Stimulated activated CD8-positive, alpha-beta memory T cell treated with anti-CD3 and anti-CD28 coated beads, Interleukin-12 subunit alpha, Interleukin-12 subunit beta, amount 100 ng/mL, for 1 hour (primary cell): ENCODE measurements around the gene MAGEB17.
"Not testable (repeated sequence)": the region's sequence is repeated elsewhere in the genome, so short reads cannot be mapped to it uniquely, and the experiment has no call there.

Experiments used
- DNase-seq: peaks from one replicate; pipeline ENCODE4 v3.0.0-alpha.2; 2020; ENCODE audit warnings: low read depth

Gene MAGEB17, protein sequence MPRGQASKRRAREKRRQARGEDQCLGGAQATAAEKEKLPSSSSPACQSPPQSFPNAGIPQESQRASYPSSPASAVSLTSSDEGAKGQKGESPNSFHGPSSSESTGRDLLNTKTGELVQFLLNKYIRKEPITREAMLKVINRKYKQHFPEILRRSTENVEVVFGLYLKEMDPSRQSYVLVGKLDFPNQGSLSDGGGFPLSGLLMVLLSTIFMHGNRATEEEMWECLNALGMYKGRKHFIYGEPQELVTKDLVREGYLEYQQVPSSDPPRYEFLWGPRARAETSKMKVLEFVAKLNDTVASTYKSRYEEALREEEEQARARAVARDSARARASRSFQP

GRCh38 chrX:16167181-16167580 lies at the start of gene MAGEB17:
Gene MAGEB17, plus strand, starts transcription at chrX:16167481. Its CDS starts 2,902 bp downstream, at chrX:16170383.
- no peak for DNase-seq

- DNase-seq, result no peak
These were observed 47.7 kb upstream of the MAGEB17 start for GRCh38 chrX:16119353-16120220.

- DNase-seq, result no peak
These were observed 46.9 kb upstream of the MAGEB17 start for GRCh38 chrX:16120431-16120830.

GRCh38 chrX:16123222-16123786 lies 44.0 kb upstream of the MAGEB17 start, which contains the start of gene GRPR:
Gene GRPR, plus strand, starts transcription at chrX:16123565. Its CDS starts 389 bp downstream, at chrX:16123954.
- peak; percentile 12 for DNase-seq

DNA sequence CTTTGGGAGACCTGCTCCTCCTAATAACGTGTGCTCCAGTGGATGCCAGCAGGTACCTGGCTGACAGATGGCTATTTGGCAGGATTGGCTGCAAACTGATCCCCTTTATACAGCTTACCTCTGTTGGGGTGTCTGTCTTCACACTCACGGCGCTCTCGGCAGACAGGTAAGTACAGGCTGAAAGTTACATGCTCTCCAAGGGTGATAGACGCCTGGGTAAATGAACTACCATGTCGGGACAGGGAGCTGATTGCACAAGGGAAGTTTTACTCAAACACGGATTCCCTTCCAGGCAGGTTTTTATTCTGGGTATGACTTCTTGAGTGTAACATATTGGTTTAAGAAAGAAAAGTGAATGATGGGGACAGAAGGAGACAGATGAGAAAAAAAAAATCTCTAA lies 43.1 kb upstream of the MAGEB17 start:
- DNase-seq, result no peak

DNA sequence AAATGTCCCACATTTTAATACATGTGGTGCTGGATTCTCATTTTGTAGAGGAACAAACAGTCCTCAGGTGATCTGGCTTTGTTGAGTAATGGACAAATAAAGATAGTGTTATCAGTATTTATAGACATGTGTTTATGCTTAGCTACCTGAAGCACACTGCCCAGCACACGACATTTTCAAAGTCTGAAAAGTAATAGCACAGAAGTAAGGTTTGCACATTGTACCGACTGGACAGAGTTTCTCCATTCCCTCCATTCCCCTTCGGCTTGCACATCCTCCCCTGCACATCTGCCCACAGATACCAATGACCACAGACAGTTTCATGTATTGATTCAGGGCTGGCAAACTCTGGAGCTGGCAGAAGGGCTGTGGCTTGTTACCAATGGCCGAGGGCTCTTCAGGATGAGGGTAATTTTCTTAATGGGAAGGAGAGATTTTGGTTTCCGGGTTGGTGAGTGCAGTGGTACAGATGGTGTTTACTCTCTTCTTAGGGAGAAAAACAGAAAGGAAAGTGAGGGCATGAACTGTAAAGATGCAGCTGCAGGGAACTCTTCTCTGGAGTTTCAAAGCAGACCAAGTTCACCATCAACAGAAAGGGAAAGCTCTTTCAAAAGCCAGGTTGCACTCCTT lies 41.6 kb upstream of the MAGEB17 start:
- no peak for DNase-seq

GRCh38 chrX:16130707-16131106 lies 36.6 kb upstream of the MAGEB17 start:
- no peak for DNase-seq

DNA sequence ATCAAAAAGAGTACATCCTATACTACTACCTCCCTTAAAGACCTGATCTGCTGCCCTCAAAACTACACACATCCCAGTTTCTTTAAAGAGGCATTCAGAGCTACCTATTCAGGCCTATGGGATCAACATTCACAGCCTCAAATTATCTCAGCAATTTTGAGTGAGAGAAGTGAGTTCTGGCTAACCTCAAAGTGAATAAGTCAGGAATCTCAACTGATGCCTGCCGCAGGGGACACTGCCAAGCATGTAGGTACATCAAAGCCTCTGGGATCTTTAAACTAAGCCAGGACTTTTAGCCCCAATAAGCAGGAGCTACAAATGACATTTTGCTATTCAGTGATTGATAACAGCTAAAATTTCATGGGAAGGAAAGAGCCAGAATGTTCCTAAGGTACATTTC lies 32.3 kb upstream of the MAGEB17 start:
- no peak for DNase-seq

DNA sequence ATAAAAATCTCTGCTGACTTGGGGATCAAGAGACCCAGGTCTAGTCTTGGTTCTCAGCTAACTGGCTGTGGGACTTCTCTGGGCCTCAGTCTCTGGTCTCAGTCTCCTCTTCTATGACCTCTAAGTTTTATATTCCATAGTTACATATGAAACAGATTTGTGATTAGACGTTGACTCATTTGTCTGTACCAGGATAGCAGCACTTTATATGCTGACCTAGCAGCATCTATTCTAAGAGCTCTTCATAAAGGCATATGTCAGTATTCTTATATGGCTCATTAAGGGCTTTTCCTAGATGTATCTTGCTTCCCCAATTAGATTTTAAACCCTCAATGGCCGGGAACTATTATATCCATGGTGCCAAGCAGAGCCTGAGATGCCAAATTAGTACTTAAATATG lies 31.2 kb upstream of the MAGEB17 start:
- DNase-seq, result no peak

- no peak for DNase-seq
These were observed 29.7 kb upstream of the MAGEB17 start for GRCh38 chrX:16137416-16138107.

DNA sequence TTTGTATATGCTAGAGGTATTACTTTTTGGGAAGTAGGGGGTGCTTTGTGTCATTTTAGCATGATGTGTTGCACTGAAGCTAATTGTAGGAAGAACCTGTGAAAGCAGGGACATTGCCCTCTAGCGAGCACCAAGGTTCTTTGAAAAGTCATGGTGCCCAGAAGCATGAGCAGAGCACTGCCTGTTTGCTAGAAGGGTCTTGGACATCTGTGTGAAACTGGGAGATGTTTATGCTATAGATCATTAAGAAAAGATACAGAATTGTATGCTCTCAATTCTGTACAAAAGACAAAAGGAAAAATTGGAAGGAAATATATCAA lies 29.2 kb upstream of the MAGEB17 start:
- no peak for DNase-seq

DNA sequence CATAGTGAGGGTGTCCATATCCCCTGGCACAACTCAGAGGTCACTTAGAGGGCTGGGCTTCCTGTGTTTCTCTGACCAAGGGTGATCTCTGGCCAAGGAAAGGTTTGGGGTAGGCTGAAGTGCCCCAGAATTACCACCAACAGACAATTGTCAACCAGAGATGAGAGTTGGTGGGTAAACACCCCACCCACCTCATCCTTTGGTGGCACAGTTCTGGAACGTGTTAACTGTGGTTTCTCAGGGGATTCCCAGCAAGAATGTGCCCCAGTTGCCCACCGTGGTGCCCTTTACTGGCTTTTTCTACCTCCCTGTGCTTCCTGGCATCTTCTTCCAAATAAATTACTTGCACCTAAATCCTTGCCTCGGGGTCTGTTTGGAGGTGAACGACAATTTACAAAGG lies 26.8 kb upstream of the MAGEB17 start:
- DNase-seq, result no peak

GRCh38 chrX:16140983-16141382 lies 26.3 kb upstream of the MAGEB17 start:
- no peak for DNase-seq

GRCh38 chrX:16141422-16142245 lies 25.6 kb upstream of the MAGEB17 start:
- DNase-seq, result no peak

DNA sequence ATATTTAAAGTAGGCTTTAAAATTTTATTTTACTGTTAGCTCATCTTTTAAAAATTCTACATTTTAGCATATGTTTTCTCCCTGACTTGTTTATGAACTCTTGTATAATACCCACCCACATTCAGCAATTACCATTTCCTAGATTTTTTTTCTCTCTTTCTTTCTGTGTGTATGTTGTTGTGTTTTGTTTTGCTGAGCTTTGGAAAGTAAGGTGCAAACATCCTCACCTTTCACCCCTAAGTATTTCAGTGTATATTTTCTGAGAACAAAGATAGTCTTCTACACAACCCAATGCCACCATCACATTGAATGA lies 25.1 kb upstream of the MAGEB17 start:
- DNase-seq, result no peak

DNA sequence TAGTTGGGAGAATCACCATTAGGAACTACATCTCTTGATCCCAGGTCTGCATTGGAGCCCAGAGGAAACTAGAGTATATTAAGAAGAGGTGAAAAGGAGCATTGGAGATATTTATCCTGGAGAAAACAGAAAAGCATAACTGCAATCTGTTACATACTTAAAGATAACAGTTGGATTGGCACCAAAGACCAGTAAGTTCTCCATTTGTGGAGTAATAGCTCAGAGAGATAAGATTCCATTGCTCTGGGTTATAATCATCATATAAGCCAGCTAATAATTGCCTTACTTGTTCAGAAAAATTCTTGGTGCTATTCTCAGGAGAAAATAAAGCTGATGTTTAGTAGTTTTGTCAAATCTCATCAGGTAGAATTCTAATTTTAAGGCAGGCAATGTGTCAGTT lies 23.3 kb upstream of the MAGEB17 start:
- no peak for DNase-seq

DNA sequence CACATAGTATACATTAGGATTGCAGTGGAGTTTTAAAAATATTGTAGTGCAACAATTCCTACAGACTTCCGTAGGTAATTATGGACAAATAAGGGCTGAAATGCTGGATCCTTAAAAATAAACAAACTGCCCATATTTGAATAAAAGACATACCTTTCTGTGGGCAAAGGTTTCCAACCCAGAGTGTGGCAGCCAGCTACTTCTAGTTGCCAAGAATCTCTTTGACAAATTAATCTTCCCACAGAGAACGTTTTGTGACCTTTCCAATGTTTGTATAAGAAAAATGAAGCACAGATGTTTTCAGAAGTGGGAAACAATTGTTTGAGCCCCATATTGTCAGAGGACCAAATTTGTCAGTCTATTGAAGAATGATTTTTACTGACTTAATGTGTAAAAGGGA lies 22.9 kb upstream of the MAGEB17 start:
- DNase-seq, result no peak

- DNase-seq, result not testable (repeated sequence)
These were observed 22.2 kb upstream of the MAGEB17 start for GRCh38 chrX:16145093-16145492.

DNA sequence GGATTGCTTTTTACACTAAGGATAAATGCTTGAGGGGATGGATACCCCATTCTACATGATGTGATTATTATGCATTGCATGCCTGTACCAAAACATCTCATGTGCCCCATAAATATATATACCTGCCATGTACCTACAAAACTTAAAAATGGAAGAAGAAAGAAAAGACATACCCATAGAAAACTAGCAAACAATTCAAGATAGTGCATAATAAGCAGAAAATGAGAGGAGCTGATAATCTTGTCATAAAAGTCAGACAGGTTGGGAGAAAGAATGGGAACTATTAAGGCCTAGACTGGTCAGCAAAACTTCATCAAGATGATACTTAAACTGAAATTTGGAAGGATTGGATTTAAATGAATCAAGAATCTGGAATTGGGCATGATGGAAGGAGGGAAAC lies 21.6 kb upstream of the MAGEB17 start:
- no peak for DNase-seq

DNA sequence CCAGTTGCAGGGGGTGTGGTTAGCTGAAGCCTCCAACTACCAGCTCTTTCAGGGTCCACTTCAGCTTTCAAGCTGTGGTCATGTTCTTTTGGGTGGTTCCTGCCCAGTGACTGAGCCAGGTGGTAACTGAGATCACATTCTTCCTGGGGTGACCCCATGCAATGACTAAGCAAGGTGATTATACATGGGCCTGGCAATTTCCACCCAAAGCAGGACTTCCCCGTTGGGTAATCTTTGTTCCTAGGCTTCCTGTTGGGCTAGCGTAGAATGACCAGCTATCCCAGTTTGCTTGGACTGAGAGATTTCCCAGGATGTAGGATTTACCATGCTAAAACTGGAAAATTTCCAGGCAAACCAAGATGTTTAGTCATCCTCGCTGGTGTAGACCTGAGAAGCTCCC lies 18.4 kb upstream of the MAGEB17 start:
- no peak for DNase-seq

- DNase-seq, result no peak
These were observed 11.6 kb upstream of the MAGEB17 start for GRCh38 chrX:16155581-16156096.
